IPS-18c (cell line): ENCODE measurements around the gene CLPX.
"Not testable (repeated sequence)": the region's sequence is repeated elsewhere in the genome, so short reads cannot be mapped to it uniquely, and the experiment has no call there.

Experiments
- H3K4me3 ChIP-seq: 2 replicates; pipeline ENCODE4 v1.7.0; 2013; ENCODE audit warnings: low read depth, mild to moderate bottlenecking, low read length, moderate library complexity; ENCODE audit not compliant: insufficient read depth
- H3K9me3 ChIP-seq: one replicate; pipeline ENCODE4 v1.6.1; 2013; ENCODE audit warnings: mild to moderate bottlenecking, low read length, moderate library complexity; ENCODE audit not compliant: control insufficient read depth, insufficient read depth

CLPX gene

DNA sequence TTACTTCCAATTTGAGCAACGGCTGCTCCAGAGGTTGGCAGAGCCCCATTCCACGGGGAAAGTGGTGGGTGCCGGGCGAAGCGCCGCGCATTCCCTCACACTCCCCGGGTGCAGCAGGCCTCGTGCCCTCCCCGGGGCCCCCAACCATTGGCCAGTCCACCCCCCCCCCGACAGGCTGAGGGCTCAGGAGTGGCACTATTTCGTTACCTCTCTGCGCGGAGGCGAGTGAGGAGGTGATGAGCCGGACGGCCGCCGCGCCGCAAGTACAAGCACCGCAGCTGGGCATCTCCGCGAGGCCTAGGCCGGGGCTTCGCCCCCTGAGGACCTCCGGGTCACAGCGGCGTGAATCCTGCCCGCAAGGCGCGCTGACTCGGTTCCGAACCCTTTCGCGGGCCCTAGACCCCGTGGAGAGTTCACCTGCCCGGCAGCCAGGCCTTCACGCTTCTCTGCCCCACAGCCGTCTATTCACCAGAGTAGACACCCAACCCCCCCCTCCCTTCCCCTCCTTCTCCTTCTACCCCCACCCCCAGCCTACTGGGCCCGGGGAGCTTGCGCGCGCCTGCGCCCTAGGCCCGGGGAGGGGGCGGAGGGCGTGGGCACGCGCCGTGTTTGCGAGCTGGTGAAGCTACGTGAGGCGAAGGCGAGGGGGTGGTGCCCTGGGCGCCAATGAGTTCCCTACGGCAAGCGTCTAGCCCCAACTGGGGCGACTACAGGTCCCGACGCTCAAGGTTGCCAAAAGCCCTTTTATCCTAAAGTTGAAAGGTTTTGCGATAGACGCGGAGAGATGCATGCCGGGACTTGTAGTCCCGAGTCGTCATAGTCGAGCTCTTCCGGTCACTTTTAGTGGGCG, at the start of gene CLPX:
Gene CLPX, minus strand, starts transcription at position 475 of the 850 bp plus-strand sequence. Its CDS starts 189 bp downstream, at position 286.
- Histone ChIP-seq H3K9me3 (no peaks in the 10 kb centered on the region), H3K4me3 (peak within 1 kb of the TSS; percentile 82)

DNA sequence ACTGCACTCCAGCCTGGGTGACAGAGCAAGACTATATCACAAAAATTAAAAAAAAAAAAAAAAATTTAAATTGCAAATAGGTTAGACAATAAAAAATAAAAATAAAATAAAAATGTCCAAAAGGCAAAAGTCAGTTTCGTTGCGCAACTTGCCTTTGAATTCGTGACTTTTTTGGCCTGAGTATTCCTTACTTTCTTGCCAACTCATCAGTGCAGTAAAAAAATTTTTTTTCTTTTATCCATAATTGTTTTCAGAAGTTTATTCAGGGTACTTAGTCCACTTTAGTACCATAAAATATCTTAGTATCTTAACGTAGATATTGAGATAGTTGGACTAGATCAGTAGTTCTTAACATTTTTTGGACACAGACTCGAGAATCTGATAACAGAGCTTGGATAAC, 48.6 kb upstream of the CLPX start:
- H3K4me3 ChIP-seq: no peak overlapping the region

DNA sequence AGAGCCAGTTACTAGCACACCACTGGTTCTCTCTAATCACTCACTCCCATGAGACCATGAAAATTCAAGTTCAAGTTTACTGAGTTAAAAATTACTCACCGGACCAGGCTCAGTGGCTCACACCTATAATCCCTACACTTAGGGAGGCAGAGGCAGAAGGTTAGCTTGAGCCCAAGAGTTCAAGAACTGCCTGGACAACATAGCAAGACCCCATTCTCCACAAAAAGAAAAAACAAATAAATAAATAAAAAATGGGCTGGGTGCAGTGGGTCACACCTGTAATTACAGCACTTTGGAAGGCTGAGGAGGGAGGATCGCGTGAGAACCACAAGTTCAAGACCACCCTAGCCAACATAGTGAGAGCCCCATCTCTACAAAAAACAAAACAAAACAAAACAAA, 47.4 kb upstream of the CLPX start:
- no peaks in the 10 kb centered on the region for H3K9me3 ChIP-seq
- no peak overlapping the region for H3K4me3 ChIP-seq

More for the DNA sequence above, 48.6 kb upstream of the CLPX start:
- H3K9me3 ChIP-seq: no peaks in the 10 kb centered on the region

DNA sequence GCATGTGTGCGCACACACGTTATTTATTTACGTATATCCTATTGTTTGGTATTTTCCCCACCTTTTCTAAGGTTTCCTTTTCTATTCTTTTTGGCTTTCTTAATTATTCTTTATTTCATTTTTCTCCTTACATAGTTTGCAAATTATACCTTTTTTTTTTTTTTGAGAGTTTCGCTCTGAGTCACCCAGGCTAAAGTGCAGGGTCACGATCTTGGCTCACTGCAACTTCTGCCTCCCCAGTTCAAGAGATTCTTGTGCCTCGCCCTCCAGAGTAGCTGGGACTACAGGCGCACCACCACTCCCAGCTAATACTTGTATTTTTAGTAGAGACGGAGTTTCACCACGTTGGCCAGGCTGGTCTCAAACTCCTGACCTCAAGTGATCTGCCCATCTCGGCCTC, 46.2 kb upstream of the CLPX start:
- no peak overlapping the region for H3K4me3 ChIP-seq
- H3K9me3 ChIP-seq: no peaks in the 10 kb centered on the region

DNA sequence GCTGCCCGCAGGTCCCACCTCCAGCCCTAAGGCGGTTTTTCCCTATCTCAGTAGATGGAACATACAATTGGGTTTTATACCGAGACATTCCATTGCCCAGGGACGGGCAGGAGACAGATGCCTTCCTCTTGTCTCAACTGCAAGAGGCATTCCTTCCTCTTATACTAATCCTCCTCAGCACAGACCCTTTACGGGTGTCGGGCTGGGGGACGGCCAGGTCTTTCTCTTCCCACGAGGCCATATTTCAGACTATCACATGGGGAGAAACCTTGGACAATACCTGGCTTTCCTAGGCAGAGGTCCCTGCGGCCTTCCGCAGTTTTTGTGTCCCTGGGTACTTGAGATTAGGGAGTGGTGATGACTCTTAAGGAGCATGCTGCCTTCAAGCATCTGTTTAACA, 41.8 kb upstream of the CLPX start:
- not testable (repeated sequence) for H3K9me3 ChIP-seq, H3K4me3 ChIP-seq

DNA sequence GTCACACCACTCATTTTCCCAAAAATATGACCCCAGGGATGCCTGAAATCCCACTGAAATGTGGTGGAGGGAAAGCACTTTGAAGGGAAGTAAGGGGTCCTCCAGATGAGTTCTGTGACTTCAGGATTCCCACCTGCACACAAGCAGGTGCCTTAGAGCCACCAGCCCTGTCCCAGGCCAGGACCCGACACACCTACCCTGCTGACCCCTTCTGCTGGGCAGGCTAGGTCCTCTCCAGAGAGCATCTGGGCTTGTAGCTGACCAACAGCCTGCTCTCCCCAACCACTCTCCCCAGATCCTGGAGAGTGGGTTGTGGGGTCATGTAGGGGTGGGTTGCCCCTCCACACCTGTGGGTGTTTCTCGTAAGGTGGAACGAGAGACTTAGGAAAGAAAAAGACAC, 41.1 kb upstream of the CLPX start:
- no peak overlapping the region; the same call in 1 of the 2 replicates for H3K4me3 ChIP-seq

DNA sequence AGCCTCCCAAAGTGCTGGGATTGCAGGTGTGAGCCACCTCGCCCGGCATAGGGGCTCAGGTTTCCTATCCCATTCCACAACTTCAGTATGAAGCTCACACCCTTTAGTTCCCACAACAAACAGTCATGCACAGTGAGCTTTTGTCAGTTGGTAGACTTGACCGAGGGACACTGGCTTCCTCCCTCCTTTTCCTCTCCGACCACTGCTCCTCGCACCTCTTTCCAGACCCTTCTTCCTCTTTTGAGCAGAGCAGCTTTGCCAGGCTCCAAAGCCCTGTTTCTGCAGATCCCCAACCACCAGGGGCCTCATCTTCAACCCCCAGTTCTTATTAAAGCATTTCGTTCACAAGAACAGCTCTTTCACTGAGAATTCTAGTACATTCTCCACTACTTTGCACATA, 38.9 kb upstream of the CLPX start:
- no peaks in the 10 kb centered on the region for H3K9me3 ChIP-seq
- H3K4me3 ChIP-seq: no peak overlapping the region

More for the DNA sequence above, 41.1 kb upstream of the CLPX start:
- H3K9me3 ChIP-seq: no peaks in the 10 kb centered on the region

DNA sequence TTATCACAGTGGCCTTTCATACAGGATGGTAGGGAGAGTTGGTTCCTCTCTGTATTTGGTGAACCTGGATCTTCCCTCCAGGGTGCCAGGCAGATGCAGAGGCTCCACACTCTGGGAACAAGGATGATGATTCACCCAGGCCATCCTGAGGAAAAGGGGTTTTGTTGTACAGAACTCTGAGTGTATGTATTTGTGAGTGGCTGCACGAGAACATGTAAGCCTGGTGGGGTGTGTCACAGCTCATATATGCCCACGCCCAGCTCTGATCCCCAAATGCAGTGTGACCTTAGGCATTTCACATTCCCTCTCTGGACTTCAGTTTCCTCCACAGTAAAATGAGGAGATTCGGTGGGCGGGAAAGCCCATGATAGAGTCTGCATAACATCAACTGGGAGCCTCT, 37.7 kb upstream of the CLPX start:
- no peaks in the 10 kb centered on the region for H3K9me3 ChIP-seq
- no peak overlapping the region for H3K4me3 ChIP-seq

DNA sequence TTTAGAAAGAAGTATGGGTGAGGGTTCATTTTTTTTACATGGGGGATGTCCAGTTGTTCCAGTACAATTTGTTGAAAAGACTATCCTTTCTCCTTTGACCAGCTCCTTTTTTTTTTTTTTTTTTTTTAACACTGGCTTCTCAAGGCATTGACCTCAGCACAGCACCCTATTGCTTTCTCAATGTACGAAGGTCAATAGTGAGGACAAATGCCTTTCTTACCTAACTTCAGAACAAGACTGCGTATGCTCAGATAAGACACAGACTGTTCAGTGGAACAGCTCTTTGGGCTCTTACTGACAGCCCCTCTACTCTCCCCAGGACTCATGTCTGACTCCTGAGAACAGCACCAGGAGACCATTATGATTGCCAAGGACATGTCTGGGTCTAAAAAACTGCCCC, 36.6 kb upstream of the CLPX start:
- Histone ChIP-seq H3K9me3 (no peaks in the 10 kb centered on the region), H3K4me3 (no peak overlapping the region)

DNA sequence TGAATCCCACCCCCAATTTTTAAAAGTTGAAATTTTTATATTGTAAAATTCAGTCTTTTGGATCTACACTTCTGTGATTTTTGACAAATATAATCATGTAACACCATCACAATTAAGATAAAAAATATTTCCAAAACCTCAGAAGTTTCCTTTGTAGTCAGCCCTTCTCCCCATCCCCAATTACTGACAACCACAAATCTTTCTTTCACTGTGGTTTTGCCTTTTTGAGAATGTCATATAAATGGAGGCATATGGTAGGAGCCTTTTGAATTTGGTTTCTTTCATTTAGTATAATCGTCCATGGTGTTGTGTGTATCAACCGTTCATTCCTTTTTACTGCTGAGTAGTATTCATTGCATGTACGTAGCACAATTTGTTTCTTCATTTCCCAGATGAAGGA, 34.0 kb upstream of the CLPX start:
- Histone ChIP-seq H3K9me3 (no peaks in the 10 kb centered on the region), H3K4me3 (no peak overlapping the region)

DNA sequence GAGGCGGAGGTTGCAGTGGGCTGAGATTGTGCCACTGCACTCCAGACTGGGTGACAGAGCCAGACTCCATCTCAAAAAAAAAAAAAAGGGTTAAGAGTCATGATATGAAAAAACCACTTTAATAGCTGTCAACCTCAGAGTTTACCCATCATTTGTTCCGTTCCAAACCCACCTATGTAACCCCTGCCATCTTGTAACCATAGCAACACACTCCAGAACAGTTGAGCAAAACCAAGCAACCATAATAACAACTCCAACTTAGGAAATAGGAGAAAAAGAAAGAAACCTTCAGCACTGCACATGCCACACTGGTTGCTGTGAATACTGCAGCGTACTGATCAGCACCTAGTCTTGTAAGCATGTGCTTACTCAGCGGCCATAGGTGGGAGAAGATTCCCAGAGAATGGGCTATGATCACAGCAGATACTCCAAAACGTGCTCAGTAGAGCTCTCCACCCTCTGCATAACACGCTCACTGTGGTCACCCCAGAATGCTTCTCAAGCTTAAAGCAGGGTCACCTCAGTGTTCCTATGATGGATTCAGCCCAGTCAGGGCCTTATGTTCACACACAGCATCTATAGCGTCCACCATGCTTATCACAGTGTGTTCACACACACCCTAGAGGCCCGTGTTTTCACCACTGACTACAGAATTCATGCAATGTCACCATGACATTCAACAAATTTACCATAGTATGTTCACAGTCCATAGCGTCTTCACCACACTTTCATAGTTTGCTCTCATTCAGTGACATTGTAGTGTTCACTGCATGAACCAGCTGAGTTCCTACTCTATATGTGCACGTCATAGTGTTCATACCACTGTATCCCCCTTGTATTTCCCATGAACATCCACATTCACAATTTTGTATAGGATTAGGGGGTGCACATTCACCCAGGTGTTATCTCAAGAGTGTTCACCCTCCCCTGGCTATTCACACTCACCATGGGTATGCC, 32.7 kb upstream of the CLPX start:
- Histone ChIP-seq H3K4me3 (no peak overlapping the region), H3K9me3 (no peaks in the 10 kb centered on the region)

DNA sequence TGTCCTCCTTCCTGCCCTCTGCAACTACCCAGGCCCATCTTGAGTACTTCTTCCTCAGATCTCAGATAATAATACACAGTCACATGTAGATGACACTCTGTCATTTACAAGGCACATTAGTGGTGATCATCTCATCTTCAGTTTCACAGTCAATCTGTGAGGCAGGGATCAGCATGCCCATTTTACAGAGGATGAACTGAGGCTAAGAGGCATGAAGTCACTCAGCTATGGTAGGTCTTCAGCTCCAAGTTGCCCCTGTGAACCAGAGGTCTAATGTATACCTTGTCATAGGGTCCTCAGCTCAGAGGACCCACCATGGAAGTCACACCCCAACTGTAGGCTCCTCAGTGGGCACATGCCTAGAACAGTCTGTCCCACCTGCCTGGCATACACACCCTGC, 30.4 kb upstream of the CLPX start:
- Histone ChIP-seq H3K4me3 (no peak overlapping the region), H3K9me3 (no peaks in the 10 kb centered on the region)

DNA sequence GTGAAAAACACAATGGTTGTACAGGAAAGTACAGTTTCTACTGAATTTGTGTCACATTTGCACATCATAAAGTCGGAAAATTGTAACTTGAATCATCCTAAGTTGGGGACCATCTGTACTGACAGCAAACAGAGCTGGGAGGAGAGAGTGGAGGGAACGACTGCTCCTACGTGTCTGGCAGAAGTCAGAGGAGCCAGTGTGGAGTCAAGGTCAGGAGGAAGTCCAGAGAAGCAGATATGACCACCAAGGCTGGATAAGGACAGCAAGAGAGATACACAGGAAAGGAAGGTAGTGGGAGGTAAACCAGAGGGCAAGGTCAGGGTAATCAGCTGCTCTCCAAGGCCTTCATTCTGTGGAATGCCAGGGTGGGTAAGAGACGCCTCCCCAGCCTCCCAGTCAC, 28.9 kb upstream of the CLPX start:
- H3K9me3 ChIP-seq: no peaks in the 10 kb centered on the region
- H3K4me3 ChIP-seq: no peak overlapping the region

DNA sequence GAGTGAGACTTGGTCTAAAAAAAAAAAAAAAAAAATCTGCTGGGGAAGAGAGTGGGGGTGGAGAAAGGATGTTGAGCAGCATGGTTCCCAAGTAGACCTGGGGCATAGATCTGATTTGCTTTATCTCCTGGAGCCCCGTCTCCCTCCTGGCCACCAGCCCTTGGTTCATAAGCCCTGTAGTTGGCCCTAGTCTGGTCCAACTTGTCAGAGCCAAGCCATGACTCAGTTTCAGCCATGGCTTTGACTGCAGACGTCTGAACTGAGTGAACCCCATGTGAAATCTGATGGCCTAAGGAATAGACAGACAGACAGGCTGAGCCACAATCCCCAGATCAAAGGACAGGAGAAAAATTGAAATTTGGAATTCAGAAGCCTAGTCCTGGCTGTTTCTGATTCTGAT, 28.1 kb upstream of the CLPX start:
- peaks cover 2% of the 10 kb centered on the region for H3K9me3 ChIP-seq
- H3K4me3 ChIP-seq: no peak overlapping the region

DNA sequence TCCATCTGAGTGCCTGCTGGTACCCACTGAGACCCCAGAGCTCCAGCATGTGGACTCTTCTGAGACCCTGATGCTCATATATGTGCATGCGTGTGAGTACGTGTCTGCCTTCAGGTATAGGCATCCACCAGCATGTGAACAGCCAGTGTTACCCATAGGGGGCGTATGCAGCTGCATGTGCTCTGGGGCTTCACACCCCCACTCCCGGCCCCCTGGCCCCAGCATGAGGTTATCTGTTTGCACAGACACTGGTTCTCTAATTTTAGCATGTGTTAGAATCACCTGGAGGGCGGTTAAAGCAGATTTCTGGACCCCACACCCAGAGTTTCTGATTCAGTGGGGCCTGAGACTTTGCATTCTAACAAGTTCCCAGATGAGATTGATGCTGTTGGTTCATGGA, 27.0 kb upstream of the CLPX start:
- peaks cover 2% of the 10 kb centered on the region for H3K9me3 ChIP-seq
- H3K4me3 ChIP-seq: no peak overlapping the region

DNA sequence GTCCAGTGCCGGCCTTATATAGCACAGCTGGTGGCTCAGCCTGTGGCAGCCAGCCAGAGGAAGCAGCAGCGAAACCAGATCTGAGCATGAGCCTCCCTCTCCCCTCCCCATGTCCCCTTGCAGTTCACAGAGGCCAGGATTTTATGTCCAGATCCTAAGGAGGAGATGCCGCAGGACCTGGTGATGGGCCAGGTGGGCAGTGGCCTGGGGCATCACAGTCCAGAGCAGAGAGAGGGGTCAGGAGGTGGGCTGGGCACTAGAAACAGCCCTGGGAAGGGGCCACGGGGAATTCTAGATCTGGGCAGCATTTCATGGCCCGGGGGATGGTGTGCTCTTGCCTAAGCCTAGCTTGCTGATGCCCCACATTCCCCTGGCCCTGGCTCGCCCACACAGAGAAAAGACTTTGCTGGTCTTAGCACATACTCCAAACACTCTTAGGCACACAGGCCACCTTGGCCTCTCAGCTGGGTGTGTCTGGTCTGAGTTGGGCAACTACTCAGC, 26.4 kb upstream of the CLPX start:
- Histone ChIP-seq H3K4me3 (no peak overlapping the region), H3K9me3 (peaks cover 2% of the 10 kb centered on the region)

DNA sequence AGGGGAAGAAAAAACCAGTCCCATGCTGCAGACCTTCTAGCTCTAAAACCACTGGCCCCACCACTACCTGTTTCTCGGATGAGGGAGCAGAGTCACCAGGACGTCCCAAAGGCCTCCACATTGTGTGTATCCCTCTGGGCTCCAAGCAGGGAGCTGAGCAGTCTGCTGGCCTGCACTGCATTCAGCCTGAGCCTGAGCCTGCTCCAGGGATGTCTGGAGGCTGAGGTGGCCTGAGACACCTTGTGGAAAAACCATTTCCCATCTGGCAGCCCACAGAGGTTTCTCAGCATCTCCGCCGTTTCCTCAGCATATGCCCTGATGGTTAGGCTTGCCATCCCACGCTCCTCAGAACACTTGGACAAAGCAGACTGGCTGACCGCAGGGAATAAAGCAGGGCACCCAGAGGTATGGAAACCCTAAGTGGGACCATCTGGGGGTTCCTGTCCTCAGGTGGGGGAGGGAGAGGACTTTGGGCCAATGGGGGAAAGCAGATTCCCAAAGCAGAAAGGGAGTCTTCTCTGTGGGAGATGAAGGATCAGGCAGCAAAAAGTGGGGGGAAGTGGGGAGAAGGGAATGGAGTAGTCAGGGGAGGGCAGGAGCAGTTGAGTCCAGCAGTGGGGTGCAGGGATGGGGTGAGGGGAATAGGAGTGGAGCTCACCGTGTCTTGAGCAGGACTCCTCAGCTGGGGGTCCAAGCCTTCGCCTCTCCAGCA, 25.8 kb upstream of the CLPX start, which contains the start of gene CILP:
Gene CILP, minus strand, starts transcription at position 704 of the 712 bp plus-strand sequence. CDS start 1,718 bp downstream, outside the sequence.
- Histone ChIP-seq H3K4me3 (no peak within 1 kb of the TSS), H3K9me3 (peaks cover 2% of the 10 kb centered on the region)
